Memory B cell (primary cell): ENCODE results near the gene POGZ.
A peak's percentile ranks its signal among the peaks of the same experiment; 100 is the strongest.
"Not testable (repeated sequence)": the region's sequence is repeated elsewhere in the genome, so short reads cannot be mapped to it uniquely, and the experiment has no call there.

Source experiments
- ATAC-seq: fragments of 150-1000 bp; cut with Tn5 transposase; 2 replicates; pipeline ENCODE4 v1.10.0; 2021; ENCODE audit warnings: low read depth, mild to moderate bottlenecking, moderate library complexity
- DNase-seq, 2 donors: peaks; one replicate each; pipeline ENCODE4 v3.0.0; 2022; ENCODE audit warnings: low spot score in 2 of 2
- H3K27ac Mint-ChIP-seq: one replicate; pipeline ENCODE4 v1.8.0; 2022; ENCODE audit warnings: mild to moderate bottlenecking, moderate library complexity, mixed read lengths
- H3K27me3 Mint-ChIP-seq: one replicate; pipeline ENCODE4 v1.8.0; 2022; ENCODE audit warnings: mixed read lengths
- H3K36me3 Mint-ChIP-seq: one replicate; pipeline ENCODE4 v1.8.0; 2022; ENCODE audit warnings: mild to moderate bottlenecking, mixed read lengths
- H3K4me1 Mint-ChIP-seq: one replicate; pipeline ENCODE4 v1.8.0; 2022; ENCODE audit warnings: mixed read lengths
- H3K4me3 Mint-ChIP-seq: one replicate; pipeline ENCODE4 v1.8.0; 2022; ENCODE audit warnings: mild to moderate bottlenecking, moderate library complexity, mixed read lengths
- H3K9me3 Mint-ChIP-seq: one replicate; pipeline ENCODE4 v1.8.0; 2022; ENCODE audit warnings: mixed read lengths

The POGZ gene

DNA sequence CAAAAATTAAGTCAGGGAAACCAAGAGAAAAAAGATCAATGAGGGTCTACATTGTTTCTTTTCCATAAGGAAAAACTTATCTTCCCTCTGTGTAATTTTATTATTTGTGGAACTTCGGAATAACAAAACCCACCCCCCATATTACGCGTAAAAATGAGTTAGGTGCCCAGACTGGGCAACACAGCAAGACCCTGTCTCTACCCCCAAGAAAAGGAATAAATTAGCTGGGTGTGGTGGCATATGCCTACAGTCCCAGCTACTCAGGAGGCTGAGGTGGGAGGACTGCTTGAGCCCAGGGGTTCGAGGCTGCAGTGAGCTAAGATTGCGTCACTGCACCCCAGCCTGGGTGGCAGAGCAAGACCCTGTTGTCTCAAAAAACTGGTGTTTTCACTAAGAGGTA is 39.5 kb downstream of the POGZ start:
- Mint-ChIP-seq H3K27ac (no peak overlapping the region), H3K4me3 (no peak overlapping the region), H3K36me3 (peaks cover 26% of the 10 kb centered on the region), H3K27me3 (no peaks in the 10 kb centered on the region), H3K9me3 (no peaks in the 10 kb centered on the region), H3K4me1 (no peaks in the 10 kb centered on the region)
- DNase-seq: no peak
- ATAC-seq: no peak

DNA sequence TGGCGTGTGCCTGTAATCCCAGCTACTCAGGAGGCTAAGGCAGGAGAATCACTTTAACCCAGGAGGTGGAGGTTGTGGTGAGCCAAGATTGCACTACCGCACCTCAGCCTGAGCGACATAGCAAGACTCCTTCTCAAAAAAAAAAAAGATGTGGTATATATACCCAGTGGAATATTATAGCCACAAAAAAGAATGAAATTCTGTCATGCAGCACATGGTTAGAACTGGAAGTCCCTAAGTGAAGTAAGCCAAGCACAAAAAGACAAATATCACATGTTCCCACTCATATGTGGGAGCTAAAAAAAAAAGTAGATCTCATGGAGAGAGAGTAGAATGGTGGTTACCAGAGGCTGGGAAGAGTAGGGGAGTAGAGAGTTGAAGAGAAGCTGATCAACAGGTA is 41.2 kb downstream of the POGZ start:
- H3K27me3 Mint-ChIP-seq: no peaks in the 10 kb centered on the region
- H3K9me3 Mint-ChIP-seq: no peaks in the 10 kb centered on the region
- no peak overlapping the region for H3K27ac Mint-ChIP-seq
- DNase-seq (no peak), ATAC-seq (no peak)
- H3K4me3 Mint-ChIP-seq: no peak overlapping the region
- H3K4me1 Mint-ChIP-seq: no peaks in the 10 kb centered on the region
- peaks cover 15% of the 10 kb centered on the region for H3K36me3 Mint-ChIP-seq

DNA sequence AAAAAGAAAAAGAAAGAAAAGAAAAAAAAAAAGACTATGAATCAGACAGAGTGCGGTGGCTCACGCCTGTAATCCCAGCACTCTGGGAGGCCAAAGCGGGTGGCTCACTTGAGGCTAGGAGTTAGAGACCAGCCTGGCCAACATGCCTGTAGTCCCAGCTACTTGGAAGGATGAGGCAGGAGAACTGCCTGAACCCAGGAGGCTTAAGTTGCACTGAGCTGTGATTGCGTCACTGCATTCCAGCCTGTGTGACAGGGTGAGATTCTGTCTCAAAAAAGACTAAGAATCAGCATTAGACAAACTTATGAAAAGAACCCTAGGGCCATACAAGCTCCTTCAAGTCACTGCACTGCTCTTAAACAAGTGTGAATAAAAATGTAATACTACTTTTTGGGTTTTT is 43.1 kb downstream of the POGZ start:
- Mint-ChIP-seq H3K4me1 (no peaks in the 10 kb centered on the region), H3K27ac (no peak overlapping the region), H3K9me3 (no peaks in the 10 kb centered on the region), H3K36me3 (peaks cover 23% of the 10 kb centered on the region), H3K4me3 (no peak overlapping the region), H3K27me3 (no peaks in the 10 kb centered on the region)
- DNase-seq (no peak), ATAC-seq (no peak)

DNA sequence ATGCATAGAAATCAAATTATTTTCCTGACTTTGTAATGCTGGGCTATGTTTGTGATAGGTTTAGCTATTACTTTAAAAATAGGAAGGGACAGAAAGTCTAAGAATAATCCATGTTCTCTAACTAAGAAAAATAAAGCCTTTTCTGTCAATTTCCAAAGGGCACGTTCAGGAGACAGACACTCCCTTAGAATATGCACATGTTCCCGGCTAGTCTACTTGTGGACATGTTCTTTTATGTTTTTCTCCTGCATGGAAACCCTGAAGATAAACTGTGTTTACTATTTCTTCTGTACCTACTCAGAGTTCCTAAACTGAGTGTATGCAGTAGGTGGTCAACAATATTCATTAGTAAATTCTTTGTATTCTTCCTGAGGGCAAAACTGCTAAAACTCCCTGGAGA is 47.4 kb downstream of the POGZ start:
- no peaks in the 10 kb centered on the region for H3K4me1 Mint-ChIP-seq
- H3K27ac Mint-ChIP-seq: no peak overlapping the region
- H3K9me3 Mint-ChIP-seq: no peaks in the 10 kb centered on the region
- peaks cover 38% of the 10 kb centered on the region for H3K36me3 Mint-ChIP-seq
- ATAC-seq (no peak), DNase-seq (no peak)
- no peak overlapping the region for H3K4me3 Mint-ChIP-seq
- no peaks in the 10 kb centered on the region for H3K27me3 Mint-ChIP-seq

DNA sequence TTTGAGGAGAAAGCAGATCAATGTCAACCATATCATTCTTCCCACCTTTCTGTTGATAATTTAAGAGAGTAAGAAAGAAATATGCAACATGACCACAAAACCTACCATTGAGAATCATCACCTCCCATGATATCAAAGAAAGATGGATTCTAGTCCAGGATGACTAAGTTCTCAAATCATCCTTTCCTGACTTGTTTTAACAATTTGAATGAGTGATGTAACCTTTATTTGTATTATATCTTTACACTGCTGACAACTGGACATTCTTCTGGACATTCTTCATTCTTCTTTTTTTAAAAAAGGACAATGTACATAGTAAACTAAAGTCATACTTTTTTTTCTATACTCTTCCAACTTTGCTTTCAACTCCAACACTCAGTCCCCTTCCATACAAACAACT is 50.4 kb downstream of the POGZ start:
- DNase-seq (no peak), ATAC-seq (no peak)
- H3K27ac Mint-ChIP-seq: no peak overlapping the region
- H3K27me3 Mint-ChIP-seq: no peaks in the 10 kb centered on the region
- no peaks in the 10 kb centered on the region for H3K9me3 Mint-ChIP-seq
- H3K4me3 Mint-ChIP-seq: no peak overlapping the region
- no peaks in the 10 kb centered on the region for H3K4me1 Mint-ChIP-seq
- H3K36me3 Mint-ChIP-seq: peaks cover 43% of the 10 kb centered on the region

DNA sequence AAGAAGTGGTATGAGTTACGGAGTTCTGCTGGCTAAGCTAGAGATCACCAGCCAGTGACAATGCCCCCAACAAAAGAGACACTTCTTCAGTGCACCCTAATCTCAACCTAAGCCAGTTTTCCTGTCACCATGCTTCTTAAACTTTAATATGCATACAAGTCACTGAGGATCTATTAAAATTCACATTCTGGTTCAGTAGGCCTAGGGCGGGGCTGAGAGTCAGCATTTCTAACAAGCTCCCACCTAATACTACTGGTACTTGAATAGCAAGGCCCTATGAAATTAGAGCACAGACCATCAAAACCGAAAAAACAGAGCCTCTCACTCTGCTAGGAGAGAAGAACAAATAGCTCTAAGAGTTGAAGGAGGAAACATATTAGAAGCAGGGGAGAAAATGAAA is 52.0 kb downstream of the POGZ start:
- H3K4me1 Mint-ChIP-seq: no peaks in the 10 kb centered on the region
- no peak overlapping the region for H3K4me3 Mint-ChIP-seq
- H3K36me3 Mint-ChIP-seq: peaks cover 42% of the 10 kb centered on the region
- no peak for DNase-seq
- H3K9me3 Mint-ChIP-seq: no peaks in the 10 kb centered on the region
- no peak for ATAC-seq
- no peaks in the 10 kb centered on the region for H3K27me3 Mint-ChIP-seq
- H3K27ac Mint-ChIP-seq: no peak overlapping the region

DNA sequence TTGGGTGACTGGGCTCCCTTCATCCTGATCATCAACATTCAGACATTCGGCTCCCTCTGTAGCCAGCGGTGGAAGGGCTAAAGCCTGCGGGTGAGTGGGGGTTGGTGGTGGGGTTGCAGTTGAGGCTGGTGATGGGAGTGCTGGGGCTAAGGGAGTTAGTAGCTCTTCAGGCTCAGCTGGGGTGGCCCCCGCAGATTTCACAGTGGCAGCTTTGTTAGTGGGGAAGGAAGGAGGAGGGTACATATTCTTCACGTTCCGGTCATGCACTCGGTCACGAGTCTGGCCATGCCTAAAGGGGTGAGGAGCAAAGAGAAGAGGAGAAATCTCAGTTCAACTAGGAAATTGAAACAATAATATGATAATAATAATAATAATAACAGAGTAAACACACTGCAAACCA is 53.1 kb downstream of the POGZ start:
- Mint-ChIP-seq H3K27ac (no peak overlapping the region), H3K4me1 (no peaks in the 10 kb centered on the region), H3K27me3 (no peaks in the 10 kb centered on the region), H3K4me3 (no peak overlapping the region), H3K9me3 (no peaks in the 10 kb centered on the region), H3K36me3 (peaks cover 36% of the 10 kb centered on the region)
- no peak for ATAC-seq
- no peak for DNase-seq

DNA sequence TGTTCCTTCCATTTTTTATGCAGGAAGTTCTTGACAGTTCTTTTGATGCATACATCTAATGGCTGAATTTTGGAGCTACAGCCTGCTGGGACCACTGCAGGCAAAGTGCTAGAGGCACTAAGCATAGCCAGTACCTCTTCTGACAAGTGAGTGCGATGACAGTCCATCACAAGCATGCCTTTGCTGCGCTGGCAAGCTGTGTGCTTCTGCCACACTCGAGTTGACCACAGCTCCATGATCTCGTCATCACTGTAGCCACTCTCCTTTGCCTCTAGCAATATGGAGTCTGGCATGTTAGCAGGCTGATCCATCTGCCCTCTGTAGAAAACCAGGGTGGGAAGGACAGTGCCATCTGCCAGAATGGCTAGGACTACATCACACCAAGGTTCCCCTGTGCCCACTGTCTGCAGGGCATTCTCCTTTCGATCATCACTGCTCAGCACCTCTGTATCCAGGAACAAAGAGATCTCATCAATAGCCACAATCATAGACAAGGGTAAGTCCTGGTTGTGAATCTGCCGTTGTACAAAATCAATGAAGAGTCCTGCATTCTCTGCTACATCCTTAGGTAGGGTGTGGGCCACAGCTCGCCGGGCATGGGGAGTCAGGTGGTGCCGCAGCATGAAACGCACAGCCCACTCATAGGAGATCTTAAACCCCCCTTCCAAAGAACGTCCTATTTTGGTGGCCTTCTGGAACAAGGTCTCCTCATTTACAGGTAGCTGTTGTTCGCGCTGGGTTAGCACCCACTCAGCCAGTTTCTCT is 53.9 kb downstream of the POGZ start:
- peaks cover 37% of the 10 kb centered on the region for H3K36me3 Mint-ChIP-seq

DNA sequence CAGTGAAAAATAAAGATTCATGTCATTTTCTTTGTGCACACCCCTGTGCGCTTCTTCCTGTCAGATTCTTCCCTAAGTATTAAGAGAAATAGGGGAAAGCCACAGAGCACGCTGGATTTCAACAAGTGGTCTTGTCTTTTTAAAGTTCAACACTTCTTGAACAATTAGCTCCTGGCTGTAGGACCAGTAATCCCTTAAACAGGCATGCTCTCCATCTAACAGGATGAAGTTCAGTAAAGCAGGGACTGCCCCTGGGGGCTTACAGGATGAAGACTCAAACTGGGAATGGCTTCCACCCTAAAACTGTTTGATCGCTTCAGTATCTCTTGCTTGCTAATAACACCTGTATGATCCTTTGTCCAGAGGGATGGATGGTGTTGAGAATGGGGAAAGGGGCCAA is 55.7 kb downstream of the POGZ start:
- Mint-ChIP-seq H3K4me3 (no peak overlapping the region), H3K27ac (peak overlapping the region; percentile 59), H3K9me3 (no peaks in the 10 kb centered on the region), H3K27me3 (no peaks in the 10 kb centered on the region), H3K36me3 (peaks cover 30% of the 10 kb centered on the region), H3K4me1 (peaks cover 9% of the 10 kb centered on the region)
- no peak for DNase-seq
- no peak for ATAC-seq

More for the DNA sequence above, 53.9 kb downstream of the POGZ start:
- peak overlapping the region; percentile 31 for H3K27ac Mint-ChIP-seq
- DNase-seq (no peak), ATAC-seq (no peak)
- no peaks in the 10 kb centered on the region for H3K27me3 Mint-ChIP-seq
- no peak overlapping the region for H3K4me3 Mint-ChIP-seq
- H3K4me1 Mint-ChIP-seq: peaks cover 6% of the 10 kb centered on the region
- no peaks in the 10 kb centered on the region for H3K9me3 Mint-ChIP-seq

DNA sequence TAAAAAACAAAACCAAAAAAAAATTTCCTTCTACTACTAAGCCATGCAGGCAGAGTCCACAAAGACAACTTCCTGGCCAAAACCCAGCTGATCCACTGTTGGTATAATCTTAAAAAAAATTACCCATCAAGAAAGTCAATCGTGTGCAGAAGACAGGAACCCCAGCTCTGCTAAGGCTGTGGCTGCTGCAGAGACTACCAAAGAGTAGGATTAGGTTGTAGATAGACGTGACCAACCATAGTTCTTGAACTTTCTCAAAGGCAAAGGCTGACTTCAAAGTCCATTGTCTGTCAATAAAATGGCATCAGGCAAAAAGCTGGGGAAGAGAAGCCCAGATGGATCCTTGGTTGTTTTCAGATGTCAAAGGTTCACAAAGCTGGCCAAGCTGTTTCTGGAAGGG is 56.5 kb downstream of the POGZ start:
- ATAC-seq: no peak
- no peak overlapping the region for H3K4me3 Mint-ChIP-seq
- peaks cover 28% of the 10 kb centered on the region for H3K36me3 Mint-ChIP-seq
- H3K4me1 Mint-ChIP-seq: peaks cover 9% of the 10 kb centered on the region
- no peak overlapping the region for H3K27ac Mint-ChIP-seq
- H3K27me3 Mint-ChIP-seq: no peaks in the 10 kb centered on the region
- no peaks in the 10 kb centered on the region for H3K9me3 Mint-ChIP-seq
- no peak for DNase-seq

DNA sequence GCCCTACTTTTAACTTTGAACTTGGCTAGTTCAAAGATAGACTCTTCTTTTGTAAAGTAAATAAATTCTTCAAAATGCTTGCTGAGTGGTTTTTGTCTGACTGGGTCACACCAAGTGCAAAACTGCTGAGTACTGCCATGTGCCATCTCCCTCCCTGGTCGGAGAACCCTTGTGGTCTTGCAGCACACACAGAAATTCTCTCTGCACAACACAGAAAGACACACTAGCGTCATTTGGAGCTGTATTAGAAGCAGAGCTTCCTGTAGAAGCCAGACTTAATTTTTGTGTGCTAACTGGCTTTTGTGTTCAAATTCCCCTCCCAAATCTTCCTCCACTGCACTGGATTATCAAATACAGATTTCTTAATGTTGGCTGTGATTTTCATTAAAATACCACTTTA is 57.4 kb downstream of the POGZ start:
- peaks cover 9% of the 10 kb centered on the region for H3K4me1 Mint-ChIP-seq
- peaks cover 24% of the 10 kb centered on the region for H3K36me3 Mint-ChIP-seq
- ATAC-seq: no peak
- no peak overlapping the region for H3K4me3 Mint-ChIP-seq
- H3K9me3 Mint-ChIP-seq: no peaks in the 10 kb centered on the region
- DNase-seq: no peak
- no peak overlapping the region for H3K27ac Mint-ChIP-seq
- H3K27me3 Mint-ChIP-seq: no peaks in the 10 kb centered on the region

DNA sequence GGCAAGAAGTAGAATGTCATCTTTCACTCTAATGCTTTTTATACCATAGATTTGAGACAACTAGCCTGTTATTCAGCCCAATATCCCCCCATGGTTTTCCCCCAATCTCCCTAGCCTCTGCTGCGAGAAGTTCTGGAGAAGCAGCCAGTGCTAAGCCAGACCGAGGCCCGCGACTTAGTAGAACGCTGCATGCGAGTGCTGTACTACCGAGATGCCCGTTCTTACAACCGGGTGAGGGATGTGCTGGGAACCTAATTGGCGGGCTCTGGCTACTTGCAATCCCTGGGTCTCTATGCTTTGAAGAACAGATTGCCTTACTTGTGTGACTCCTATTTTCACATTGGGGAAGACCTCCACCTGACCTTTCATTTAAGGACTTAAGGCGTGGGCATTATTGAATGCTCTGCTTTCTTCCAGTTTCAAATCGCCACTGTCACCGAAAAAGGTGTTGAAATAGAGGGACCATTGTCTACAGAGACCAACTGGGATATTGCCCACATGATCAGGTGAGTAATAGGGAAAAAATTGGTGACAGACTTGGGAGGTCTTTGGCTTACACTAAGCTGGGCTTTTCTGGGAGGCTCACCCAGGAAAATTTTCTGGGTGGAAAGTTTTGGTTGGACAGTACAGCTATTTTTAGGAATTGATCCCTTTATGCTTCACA is 58.0 kb downstream of the POGZ start:
- H3K36me3 Mint-ChIP-seq: peaks cover 21% of the 10 kb centered on the region
- peaks cover 9% of the 10 kb centered on the region for H3K4me1 Mint-ChIP-seq

DNA sequence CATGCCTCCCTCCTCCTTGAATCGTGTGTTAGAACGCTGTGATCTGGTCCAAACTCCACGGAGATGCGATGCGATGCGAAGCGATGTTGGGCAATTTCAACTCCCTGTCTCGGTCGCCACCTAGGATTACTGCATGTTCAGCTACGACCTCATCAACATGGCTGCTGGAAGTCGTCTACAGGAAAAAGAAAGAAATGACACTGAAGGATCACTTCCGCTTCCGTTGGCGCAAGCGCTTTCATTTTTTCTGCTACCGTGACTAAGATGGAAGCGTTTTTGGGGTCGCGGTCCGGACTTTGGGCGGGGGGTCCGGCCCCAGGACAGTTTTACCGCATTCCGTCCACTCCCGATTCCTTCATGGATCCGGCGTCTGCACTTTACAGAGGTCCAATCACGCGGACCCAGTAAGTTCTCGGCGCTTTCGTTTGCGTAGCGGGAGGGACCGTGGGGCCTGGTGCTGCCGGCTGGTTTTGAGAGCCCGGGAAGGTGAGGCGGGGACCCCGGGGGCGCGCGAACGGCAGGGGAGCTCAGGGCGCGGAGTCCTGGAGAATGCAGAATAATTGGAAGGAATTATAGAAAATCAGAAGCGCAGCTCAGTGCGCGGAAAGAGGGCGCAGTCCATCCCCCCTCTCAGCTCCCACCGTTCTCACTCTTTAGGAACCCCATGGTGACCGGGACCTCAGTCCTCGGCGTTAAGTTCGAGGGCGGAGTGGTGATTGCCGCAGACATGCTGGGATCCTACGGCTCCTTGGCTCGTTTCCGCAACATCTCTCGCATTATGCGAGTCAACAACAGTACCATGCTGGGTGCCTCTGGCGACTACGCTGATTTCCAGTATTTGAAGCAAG is 59.7 kb downstream of the POGZ start, which contains the start of gene PSMB4:
TSS of gene PSMB4 (plus strand) at position 250 of the 848 bp plus-strand sequence. CDS start at position 265, 15 bp downstream.
- ATAC-seq (peak; percentile 95), DNase-seq (peak; percentile 65 to 80)
- Mint-ChIP-seq H3K27ac (peak within 1 kb of the TSS; percentile 98), H3K27me3 (no peaks in the 10 kb centered on the region), H3K36me3 (peaks cover 13% of the 10 kb centered on the region), H3K9me3 (no peaks in the 10 kb centered on the region), H3K4me3 (peak within 1 kb of the TSS; percentile 92), H3K4me1 (peaks cover 9% of the 10 kb centered on the region)

More for the DNA sequence above, 58.0 kb downstream of the POGZ start:
- ATAC-seq (no peak), DNase-seq (no peak)
- Mint-ChIP-seq H3K27me3 (no peaks in the 10 kb centered on the region), H3K4me3 (peak overlapping the region; percentile 92), H3K27ac (peak overlapping the region; percentile 98), H3K9me3 (no peaks in the 10 kb centered on the region)

DNA sequence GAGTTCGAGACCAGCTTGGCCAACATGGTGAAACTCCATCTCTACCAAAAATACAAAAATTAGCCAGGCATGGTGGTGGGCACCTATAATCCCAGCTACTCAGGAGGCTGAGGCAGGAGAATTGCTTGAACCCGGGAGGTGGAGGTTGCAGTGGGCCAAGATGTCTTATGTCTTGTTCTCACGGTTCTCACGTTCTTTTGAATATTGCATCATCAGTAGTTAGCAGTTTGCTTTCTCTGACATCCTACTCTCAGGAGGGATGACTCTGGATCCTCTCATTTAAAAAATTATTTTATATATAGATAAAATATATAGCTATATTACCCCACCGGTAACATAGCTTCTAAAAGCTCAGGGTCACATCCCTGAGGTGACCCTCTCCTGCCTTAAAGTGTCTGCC is 63.0 kb downstream of the POGZ start:
- ATAC-seq, H3K4me1 Mint-ChIP-seq, H3K9me3 Mint-ChIP-seq, H3K27ac Mint-ChIP-seq, H3K27me3 Mint-ChIP-seq, DNase-seq, H3K36me3 Mint-ChIP-seq, H3K4me3 Mint-ChIP-seq: not testable (repeated sequence)
